ENCODE data around the gene CDH4. TPM values are rescaled to one million over a fixed set of nuclear protein-coding genes. Genes with fewer than 3 reads are reported as not detected.

The CDH4 gene
- total RNA-seq, 1 donor from 2014 or later, result not detected

DNA sequence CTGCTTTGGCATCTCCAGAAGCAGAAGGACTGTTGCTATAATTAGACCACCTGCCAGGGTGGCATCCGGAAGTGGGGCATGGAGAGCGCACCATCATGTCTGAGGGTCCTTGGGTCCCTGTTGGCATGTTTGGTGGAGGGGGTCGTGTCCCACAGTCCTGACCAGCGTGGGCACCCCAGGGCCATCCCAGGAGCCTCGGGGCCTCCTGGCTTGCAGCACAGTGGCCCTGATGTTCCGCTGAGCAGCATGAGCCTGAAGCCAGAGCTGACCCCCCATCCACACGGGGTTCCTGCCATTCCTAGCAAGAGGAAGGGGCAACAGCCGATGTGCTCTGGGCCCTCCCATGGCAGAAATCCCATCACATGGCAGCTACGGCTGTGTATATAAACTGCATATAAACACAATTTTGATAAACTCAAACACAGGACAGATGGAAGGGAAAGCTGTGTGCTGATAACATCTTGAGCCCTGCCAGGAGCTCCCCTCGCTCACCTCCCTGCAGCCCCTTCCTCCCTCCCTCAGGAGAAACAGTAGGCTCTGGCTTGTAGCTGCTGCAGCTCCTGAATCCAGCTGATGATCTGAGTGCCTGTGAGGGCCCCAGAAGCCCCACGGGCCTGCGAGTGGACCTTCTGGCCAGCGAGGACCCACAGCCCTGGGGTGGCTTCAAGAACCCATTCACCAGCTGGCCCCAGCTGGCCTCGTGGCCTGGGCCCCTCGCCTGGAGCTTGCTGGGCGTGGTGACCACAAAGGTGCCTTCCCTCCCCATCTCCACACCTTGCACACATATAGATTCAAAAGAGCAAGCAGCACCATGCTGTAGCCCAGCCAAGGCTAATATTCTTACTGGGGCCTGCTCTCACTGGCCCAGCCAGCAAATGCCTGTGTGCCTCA, 321.6 kb downstream of the CDH4 start:
- no peak for DNase-seq (ENCODE audit: low spot score)

DNA sequence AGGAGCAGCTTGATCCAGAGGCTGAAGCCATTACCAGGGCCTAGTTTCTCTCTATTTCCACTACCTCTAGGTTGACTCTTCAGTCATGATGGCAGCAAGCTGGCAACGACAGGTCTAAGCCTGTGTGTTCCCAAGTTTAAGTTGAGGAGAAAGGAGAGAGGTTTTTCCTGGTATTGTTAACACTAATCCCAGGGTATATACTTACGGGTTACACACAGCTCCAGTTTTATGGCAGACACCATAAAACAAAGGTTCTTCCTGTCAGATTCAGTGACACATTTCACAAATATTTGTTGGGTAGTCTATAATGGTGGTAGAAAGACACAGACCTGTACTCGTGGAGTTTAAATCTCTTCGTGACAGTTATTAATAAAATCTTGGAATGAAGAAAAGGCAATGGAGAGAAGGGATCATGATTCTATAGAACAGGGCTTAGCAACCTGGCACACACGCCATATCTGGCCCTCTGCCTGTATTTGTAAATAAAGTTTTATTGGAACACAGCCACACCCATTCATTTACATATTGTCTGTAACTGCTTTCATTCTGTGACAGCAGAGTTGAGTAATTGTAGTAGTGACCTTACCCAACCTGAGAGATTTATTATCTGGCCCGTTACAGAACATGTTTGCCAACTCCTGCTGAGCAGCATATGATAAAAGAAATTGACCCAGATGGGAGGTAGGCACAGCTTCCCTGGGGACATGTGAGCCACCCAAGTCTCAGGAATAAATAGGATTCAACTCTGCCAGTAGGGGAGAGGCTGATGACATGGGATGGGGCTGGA, 323.3 kb downstream of the CDH4 start:
- DNase-seq (ENCODE audit: low spot score), result no peak

DNA sequence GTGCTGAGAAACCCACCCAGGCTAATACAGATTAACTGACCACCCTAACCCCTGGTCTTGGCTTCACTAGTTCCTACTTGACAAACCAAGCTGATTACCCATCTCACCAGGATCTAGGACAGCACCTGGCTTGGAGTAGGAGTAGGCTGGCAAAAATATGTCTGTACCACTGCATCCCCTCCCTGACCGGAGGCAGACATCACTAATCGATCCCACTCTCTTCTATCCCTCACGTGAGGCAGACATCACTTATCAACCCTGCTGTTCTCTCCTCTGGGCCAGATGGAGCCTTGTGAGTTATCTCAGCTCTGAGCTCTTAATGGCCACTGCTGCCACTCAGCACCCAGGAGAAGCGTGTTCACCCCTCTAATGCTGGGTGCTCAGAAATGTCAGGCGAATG, 324.3 kb downstream of the CDH4 start:
- DNase-seq (ENCODE audit: low spot score), result no peak

DNA sequence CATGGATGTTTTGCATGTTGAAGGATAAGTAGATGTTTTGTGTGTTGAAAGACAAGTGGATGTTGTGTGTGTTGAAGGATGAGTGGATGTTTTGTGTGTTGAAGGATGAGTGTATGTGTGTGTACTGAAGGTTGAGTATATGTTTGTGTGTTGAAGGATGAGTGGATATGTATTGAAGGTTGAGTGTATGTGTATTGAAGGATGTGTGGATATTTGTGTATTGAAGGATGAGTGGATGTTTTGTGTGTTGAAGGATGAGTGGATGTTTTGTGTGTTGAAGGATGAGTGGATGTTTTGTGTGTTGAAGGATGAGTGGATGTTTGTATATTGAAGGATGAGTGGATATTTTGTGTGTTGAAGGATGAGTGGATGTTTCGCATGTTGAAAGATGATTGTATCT, 325.0 kb downstream of the CDH4 start:
- DNase-seq (ENCODE audit: low spot score), result no peak

DNA sequence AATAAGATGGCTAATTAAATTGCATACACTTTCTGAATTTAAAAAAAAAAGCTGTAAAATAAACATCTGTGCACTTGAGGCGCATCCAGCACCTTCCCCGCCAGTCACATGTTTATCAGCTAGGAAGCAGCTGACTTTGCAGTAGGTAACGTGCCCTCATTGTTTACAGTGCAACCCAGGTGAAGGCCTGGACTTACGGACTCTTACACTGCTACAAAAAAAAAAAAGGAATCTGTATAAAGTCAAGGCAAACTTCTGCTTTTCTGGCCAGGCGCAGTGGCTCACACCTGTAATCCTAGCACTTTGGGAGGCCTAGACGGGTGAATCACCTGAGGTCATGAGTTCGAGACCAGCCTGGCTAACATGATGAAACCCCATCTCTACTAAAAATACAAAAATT, 327.8 kb downstream of the CDH4 start:
- DNase-seq (ENCODE audit: low spot score), result no peak

DNA sequence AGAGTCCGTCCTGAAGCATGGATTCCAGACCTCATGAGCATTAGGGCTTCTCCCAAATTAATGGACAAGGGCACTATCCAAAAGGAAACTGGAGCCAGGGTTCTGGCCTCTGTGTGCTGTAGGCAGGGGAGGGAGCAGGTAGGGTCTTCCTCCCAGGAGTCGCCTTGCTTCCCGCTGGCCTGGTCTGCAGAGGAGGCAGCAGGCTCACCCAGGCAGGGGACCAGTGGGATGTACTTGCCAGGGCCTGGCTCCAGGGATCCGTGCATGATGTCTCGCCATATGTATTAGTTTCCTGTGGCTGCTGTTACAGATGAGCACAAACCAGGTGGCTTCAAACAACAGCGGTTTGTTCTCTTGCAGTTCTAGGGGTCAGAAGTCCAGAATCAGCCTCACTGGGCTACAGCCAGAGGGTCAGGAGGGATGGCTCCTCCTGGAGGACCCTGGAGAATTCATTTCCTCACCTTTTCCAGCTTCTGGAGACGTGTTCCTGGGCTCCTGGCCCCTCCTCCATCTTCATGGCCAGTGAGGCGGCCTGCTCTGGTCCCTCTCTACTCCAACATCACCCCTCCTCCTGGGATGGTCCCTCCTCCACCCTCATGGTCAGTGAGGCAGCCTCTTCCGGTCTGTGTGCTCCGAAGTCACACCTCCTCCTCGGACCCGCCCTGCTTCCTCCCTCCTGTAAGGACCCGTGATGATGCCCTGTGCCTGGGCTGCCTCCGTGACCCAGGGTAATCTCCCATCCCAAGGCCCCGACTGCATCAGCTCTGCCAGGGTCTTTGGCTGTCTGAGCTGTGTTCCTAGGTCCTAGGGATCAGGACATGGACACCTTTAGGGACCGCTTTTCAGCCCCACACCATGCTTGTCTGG, 329.1 kb downstream of the CDH4 start:
- DNase-seq (ENCODE audit: low spot score), result no peak

DNA sequence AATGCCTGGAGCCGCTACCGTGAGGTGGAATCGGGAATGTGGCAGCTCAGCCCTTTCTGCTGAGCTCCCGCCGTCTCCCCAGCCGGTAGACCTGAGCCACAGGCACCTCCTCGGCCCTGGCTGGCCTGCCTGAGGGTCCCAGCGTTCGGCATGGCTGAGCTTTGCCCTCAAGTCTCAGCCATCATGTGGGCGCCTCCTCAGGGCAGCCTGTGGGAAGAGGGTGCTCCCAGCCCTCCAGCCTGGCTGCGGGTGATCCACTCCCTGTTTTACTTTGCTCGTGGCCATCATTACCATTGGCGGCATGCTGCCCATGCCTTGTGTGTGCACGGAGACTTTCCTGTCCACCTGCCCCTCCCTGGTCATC, 329.7 kb downstream of the CDH4 start:
- no peak for DNase-seq (ENCODE audit: low spot score)

DNA sequence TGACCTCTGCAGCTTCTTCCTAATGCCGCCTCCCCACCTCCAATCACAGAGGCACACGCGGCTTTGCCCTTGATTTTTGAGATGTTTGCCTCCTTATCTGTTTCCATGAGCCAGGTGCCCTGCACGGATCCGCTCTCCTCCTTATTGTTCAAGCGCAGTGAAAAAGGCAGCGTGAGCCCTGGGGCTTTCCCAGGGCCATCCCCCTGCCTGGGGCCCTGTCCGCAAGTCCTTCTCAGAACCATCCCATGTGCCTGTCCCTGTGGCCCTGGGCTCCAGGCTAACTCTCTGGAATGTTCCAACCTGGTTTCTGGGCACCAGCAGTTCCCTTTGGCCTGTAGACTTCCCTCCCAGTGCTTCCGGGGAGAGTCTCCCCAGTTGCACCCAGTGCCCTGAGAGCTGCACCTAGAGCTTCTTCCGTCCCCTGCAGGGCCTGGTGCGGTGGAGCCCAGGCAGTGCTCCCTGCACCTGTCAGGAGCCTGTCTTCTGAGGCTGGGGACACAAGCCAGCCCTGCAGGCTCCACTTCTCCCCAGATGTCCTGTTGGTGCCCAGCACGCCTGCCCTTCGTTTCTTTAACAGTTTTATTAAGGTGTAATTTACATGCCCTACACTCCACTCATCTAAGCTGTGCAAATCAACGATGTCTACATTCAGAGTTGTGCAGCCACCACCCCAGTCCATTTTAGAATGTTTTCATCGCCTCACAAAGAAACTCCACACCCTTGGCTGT, 330.3 kb downstream of the CDH4 start:
- DNase-seq (ENCODE audit: low spot score), result no peak

DNA sequence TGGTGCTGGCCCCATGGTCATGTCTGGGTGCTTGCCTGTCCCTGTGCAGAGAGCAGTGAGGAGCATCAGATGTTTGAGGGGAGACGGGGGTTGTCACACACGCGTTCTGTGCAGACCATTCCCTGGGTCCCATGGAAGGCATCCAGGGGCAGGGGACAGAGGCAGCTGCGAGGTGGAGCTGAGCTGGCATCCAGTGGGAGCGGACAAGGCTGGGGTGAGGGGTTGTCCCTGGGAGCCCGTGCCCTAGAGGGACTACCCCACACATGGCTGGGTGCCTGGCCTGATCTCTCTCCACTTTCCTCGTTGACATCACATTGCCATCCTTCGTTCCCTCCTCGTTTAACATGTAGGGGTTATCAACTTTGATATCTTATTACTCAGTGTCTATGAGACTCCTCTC, 331.3 kb downstream of the CDH4 start:
- DNase-seq (ENCODE audit: low spot score), result no peak

DNA sequence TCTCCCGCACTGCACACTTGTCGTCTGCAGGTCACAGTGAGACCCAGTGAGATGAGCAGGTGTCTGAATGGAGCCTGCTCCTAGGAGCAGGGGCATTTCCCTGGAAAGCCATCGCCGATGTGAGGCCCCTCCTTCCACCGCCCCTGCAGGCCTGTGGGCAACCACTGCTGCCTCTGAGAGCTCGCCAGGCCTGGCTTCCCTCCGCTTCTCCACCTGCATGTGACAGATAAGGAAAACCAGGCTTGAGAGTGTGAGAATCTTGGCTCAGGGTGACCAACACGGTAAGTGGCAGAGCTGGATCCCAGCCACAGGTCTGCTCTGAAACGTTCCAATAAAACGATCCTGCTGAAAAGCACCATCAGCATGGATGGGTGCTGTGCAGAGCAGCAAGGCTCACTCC, 332.8 kb downstream of the CDH4 start:
- no peak for DNase-seq (ENCODE audit: low spot score)

DNA sequence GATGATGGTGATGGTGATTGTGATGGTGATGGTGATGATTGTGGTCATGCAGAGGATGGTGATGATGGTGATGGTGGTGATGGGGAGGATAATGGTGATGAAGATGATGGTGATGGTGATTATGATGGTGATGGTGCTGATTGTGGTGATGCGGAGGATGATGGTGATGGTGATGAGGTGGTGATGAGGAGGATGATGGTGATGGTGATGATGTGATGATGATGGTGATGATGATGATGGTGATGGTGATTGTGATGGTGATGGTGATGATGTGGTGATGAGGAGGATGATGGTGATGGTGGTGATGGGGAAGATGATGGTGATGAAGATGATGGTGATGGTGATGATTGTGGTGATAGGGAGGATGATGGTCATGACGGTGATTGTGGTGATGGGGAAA, 333.7 kb downstream of the CDH4 start:
- no peak for DNase-seq (ENCODE audit: low spot score)

DNA sequence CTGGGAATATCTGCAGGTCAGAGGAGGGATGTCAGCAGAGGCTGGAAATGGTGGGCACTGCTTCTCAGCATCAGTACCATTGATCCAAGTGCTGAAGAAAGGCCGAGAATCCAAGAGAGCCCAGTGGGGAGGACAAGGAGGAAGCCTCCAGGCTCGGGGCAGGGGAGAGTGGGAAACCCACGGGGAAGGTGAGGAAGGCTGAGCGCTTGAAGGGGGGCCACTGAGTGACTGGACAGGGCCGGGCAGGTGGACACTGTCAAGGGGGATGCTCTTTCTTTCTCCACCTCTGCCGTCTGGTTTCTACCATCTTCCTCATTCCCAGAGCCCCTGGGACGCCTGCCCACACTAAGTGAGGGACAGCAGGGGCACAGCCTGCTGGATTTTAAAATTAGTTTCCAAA, 335.0 kb downstream of the CDH4 start:
- DNase-seq (ENCODE audit: low spot score), result no peak

DNA sequence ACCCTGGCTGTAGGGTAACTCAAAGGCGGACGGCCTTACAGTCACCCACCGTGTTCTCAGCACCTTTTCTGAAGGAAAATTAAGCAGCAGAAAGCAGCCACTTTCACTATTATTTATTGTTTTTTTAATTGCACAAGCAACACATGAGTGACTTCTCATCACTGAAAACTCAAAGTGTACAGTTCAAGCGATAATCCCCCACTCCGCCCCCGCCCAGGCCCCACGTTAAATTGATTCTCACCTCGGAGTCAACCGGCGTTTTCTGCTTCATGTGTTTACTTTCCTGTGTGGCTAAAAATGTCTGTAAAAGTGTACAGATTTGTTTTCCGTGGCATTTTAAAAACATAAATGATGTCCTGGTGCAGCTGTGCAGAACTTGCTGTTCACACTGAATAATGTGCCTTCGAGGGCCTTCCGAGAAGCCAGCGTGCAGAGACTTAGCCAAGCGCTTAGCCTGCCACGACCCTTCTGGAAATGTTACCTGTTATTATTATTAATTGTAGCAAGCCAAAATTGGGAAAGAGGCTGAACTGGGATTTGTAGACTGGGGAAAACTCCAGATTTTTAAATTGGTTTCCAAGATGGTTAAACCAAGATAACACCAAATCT, 335.7 kb downstream of the CDH4 start:
- no peak for DNase-seq (ENCODE audit: low spot score)

DNA sequence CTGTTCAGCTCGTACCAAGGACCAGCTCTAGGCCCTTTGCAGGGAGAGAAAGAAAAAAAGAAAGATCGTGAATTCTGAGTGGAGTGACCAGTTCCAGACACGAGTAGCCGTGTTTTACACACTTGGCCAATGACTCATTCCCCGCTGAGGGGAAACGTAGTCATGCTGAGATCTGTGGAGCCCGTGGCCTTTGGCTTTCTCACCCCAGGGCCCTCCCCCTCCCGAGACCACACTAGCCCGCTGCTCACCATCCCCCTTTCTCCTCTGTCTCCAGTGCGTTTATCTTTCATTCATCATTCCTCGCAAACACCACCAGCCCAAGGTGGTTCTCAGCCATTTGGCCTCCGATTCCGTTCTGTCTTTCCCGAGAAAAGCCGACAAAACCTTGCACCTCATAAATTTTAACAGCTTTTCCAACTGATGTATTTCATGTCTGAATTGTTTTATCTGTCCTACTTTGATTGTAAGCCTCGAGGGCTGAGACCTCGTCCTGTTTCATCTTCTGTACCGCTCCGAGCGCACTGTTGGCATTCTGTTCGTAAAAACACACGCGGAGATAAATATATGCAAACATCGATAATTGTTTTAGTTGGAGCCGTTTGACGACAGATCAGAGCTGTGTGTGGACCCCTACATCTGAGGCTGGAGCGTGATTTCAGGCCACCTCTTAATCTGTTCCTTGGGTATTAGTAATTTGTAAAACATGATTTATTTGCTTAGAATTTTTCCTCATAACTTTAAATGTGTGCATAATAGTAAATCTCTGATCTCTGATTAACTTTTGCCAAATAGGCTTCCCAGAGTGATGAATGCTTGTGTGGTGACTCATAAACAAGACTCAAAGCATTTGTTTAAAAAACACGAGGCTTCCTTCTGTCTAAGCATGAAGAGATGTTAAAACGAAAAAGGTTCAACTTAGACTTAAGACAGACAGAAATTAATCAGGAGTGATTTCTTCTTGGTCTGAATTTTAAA, 336.6 kb downstream of the CDH4 start:
- DNase-seq (ENCODE audit: low spot score), result no peak

DNA sequence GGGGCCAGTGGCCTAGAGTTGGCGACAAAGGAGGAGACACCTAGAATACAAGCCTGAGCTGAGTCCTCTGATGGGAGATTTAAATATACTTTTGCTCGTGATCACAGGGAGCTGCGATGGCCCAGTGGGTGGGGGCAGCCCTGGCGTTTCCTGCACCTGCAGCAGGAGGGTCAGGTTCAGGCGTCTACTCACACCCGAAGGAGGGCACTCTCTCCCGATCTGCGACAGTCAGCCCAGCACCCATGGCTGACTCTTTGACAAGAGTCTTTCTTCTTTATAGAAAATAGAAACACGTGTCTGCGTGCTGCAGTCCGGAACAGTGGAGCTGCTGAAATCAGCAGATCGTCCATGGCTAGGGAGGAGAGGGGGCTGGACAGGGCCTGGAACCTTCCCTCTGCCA, 338.2 kb downstream of the CDH4 start:
- no peak for DNase-seq (ENCODE audit: low spot score)

DNA sequence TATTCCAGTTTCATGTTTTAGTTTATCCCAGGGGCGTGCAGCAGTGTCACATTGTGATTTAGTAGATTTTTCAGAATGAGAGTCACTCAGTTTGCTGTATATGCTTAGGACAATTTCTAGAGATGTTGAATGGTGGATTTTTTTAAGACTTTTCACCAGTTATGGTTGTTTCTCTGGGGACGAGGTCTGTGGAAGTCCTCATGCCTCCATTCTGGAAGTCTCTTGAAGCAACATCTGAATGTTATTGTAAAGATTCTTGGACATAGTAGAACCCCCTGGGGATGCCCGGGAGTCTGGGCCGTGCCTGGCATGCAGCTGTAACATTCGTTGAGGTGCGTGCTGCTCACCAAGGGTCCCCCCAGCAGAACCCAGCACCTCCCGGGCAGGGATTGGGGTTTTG, 341.5 kb downstream of the CDH4 start:
- DNase-seq (ENCODE audit: low spot score), result no peak

DNA sequence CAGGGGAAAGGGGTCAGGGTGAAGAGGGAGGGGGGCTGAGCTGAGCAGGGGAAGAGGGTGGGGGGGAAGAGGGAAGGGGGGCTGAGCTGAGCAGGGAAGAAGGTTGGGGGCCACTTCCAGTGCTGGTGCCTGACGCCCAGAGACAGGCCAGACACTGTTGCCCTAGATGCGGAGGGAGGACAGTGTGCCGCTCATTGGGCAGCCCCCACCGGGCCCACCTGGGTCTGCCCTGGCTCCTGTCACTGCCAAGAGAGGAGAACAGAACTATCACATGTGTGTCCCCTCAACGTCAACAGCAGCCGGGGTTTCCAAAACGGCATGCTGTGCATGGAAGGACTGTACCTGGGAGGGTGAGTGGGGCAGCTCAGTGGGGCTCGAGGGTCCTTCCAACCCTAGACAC, 342.1 kb downstream of the CDH4 start:
- no peak for DNase-seq (ENCODE audit: low spot score)

DNA sequence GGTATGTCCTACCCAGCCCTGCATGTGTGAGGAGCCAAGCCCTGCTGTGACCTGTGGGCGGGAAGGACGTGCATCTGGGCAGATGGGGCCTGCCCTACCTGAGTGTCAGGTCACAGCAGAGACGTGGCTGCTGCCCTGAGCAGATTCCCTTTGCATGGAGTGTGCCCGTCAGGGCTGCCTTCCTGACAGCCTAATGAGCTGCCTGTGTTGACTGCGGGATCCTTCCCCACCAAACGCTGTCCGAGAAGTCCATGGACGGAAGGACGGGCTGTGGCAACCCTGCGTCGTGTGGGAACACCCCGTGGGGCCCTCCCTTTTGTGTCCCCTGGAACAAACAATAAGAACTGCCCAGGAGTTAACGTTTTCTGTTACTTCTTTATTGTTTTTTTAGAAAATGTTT, 343.2 kb downstream of the CDH4 start:
- no peak for DNase-seq (ENCODE audit: low spot score)

DNA sequence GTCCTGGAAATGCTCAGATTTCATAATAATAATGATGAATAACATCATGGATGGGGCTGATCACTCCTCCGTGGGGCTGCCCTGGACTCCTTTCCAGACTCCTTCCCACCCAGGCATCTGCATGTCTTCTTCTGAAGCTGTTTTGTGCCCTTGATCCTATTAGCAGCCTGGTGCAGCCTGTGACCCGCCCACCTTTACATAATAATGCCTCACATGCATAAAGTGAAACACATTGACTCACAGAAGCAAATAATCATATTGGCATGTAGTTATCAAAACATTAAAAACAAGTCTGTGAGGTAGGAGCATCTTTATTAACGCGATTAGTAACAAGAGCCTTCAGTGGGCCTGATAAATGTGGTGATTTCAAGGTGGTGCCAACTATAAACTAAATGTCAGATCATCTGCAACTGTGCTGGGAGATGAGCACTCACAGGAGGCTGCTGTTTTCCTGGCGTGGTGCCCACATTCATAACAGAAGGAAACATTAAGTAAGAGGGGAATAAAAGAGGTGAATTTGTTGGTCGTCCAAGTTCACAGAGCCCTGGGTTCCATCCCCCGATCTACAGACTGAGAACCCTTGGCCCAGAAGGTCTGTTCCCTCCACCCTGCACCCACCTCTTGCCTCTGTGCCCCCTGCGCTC, 344.7 kb downstream of the CDH4 start:
- no peak for DNase-seq (ENCODE audit: low spot score)

Measured in mesenteric fat pad (tissue), 1 donor.